Mucosa of stomach (tissue), 1 donor: ENCODE results near the gene GCC1.
"Not testable (repeated sequence)": the region's sequence is repeated elsewhere in the genome, so short reads cannot be mapped to it uniquely, and the experiment has no call there.

Experiments used
- H3K27me3 ChIP-seq: one replicate; pipeline ENCODE4 v1.7.0; 2013; ENCODE audit warnings: mild to moderate bottlenecking, low read length; ENCODE audit not compliant: control insufficient read depth, insufficient read depth
- H3K36me3 ChIP-seq: one replicate; pipeline ENCODE4 v1.7.0; 2013; ENCODE audit warnings: low read length; ENCODE audit not compliant: control insufficient read depth, insufficient read depth
- H3K4me1 ChIP-seq: one replicate; pipeline ENCODE4 v1.7.0; 2013; ENCODE audit warnings: mild to moderate bottlenecking, low read length; ENCODE audit not compliant: control insufficient read depth, insufficient read depth
- H3K4me3 ChIP-seq: one replicate; pipeline ENCODE4 v1.7.0; 2013; ENCODE audit warnings: low read length
- H3K9ac ChIP-seq: one replicate; pipeline ENCODE4 v1.7.0; 2013; ENCODE audit warnings: mild to moderate bottlenecking, low read length, moderate library complexity
- H3K9me3 ChIP-seq: one replicate; pipeline ENCODE4 v1.7.0; 2013; ENCODE audit warnings: mild to moderate bottlenecking, low read length, moderate library complexity; ENCODE audit not compliant: control insufficient read depth
- donor health status: Pancreatic carcinoma.

The GCC1 gene

DNA sequence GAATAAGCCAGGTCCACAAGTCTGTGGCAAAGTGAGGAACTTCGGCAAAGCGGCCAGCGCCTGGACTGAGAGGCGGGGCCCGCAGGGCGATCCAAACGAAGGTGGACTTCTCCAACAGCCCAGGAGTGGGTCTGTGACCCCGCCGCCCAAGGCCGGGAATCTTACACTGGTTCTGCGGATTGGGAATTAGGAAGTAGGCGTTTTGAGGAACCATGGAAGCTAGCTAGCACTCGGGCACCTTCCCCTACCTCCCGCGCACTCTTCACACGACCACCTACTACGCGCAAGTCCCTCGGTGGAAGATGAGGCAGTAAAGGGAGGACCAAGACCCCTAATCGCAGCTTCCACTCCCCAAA lies 2.2 kb upstream of the GCC1 start:
- peak overlapping the region; percentile 56 for H3K4me3 ChIP-seq
- H3K9ac ChIP-seq: peak overlapping the region; percentile 85
- no peaks in the 10 kb centered on the region for H3K9me3 ChIP-seq
- peaks cover 31% of the 10 kb centered on the region for H3K4me1 ChIP-seq
- no peaks in the 10 kb centered on the region for H3K36me3 ChIP-seq
- no peaks in the 10 kb centered on the region for H3K27me3 ChIP-seq

GRCh38 chr7:127586346-127586745 lies 950 bp upstream of the GCC1 start:
- Histone ChIP-seq H3K4me1 (peaks cover 37% of the 10 kb centered on the region), H3K9me3 (no peaks in the 10 kb centered on the region), H3K9ac (no peak overlapping the region), H3K36me3 (no peaks in the 10 kb centered on the region), H3K27me3 (no peaks in the 10 kb centered on the region), H3K4me3 (no peak overlapping the region)

GRCh38 chr7:127584648-127585043 lies 750 bp downstream of the GCC1 start:
- H3K4me1 ChIP-seq: peaks cover 37% of the 10 kb centered on the region
- H3K36me3 ChIP-seq: no peaks in the 10 kb centered on the region
- H3K9me3 ChIP-seq: no peaks in the 10 kb centered on the region
- H3K9ac ChIP-seq: peak overlapping the region; percentile 88
- peak overlapping the region; percentile 85 for H3K4me3 ChIP-seq
- no peaks in the 10 kb centered on the region for H3K27me3 ChIP-seq

DNA sequence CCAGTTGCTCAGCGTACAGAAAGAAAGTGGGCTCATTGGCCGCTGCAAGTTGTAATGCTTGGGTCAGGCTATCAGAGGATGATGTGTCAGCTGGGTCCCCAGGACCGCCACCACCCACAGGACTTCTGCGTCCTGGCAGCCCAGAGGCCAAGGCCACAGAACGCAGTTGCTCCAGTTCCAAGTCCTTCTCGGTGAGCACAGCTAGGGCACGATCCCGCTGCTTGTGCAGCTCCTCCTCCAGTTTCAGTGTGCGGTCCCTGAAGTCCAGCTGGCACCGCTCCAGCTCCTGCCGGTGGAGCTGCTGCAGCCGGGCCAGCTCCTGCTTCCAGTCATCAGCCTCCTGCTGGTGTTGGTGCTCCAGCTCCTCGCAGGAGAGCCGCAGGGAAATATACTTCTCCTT lies 3.0 kb downstream of the GCC1 start:
- Histone ChIP-seq H3K9ac (no peak overlapping the region), H3K36me3 (peaks cover 4% of the 10 kb centered on the region), H3K27me3 (no peaks in the 10 kb centered on the region), H3K9me3 (no peaks in the 10 kb centered on the region), H3K4me3 (no peak overlapping the region), H3K4me1 (peaks cover 23% of the 10 kb centered on the region)

GRCh38 chr7:127581716-127582115 lies 3.7 kb downstream of the GCC1 start:
- Histone ChIP-seq H3K9me3 (no peaks in the 10 kb centered on the region), H3K4me1 (peaks cover 22% of the 10 kb centered on the region), H3K9ac (no peak overlapping the region), H3K4me3 (no peak overlapping the region), H3K27me3 (no peaks in the 10 kb centered on the region), H3K36me3 (peaks cover 4% of the 10 kb centered on the region)

- H3K9ac ChIP-seq: no peak overlapping the region
Observed at GRCh38 chr7:127580612-127581011, 4.8 kb downstream of the GCC1 start.

DNA sequence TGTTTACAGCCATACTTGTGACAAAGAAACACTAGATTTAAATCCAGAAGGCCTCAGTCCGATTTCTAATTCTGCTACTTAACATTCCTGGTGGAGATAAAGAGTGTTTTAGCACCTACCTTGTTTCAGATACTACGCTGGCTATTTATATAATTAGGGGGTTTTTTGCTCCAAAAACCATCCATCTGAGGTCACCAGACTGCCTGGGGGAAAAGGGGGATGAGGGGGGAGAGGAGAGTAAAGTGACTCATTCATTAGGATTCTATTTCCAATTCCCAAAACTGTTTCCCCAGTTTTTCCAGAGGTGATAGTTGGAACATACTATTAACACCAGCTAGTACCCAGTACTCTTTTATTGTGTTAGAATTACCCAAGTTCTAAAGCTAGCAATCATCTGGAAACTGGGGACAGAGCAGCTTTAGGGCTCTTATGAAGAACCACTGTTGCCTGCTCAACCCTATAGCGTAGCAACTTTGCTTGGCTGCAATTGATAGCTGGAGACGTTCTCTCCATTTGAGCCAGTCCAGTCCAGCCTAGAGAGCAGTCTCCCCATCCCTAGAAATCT lies 6.6 kb downstream of the GCC1 start:
- no peaks in the 10 kb centered on the region for H3K9me3 ChIP-seq
- no peak overlapping the region for H3K9ac ChIP-seq
- H3K27me3 ChIP-seq: no peaks in the 10 kb centered on the region
- H3K36me3 ChIP-seq: peaks cover 4% of the 10 kb centered on the region
- H3K4me3 ChIP-seq: no peak overlapping the region
- H3K4me1 ChIP-seq: peaks cover 15% of the 10 kb centered on the region

More at GRCh38 chr7:127580612-127581011, 4.8 kb downstream of the GCC1 start:
- Histone ChIP-seq H3K36me3 (peaks cover 4% of the 10 kb centered on the region), H3K4me1 (peaks cover 22% of the 10 kb centered on the region), H3K4me3 (no peak overlapping the region), H3K9me3 (no peaks in the 10 kb centered on the region), H3K27me3 (no peaks in the 10 kb centered on the region)

DNA sequence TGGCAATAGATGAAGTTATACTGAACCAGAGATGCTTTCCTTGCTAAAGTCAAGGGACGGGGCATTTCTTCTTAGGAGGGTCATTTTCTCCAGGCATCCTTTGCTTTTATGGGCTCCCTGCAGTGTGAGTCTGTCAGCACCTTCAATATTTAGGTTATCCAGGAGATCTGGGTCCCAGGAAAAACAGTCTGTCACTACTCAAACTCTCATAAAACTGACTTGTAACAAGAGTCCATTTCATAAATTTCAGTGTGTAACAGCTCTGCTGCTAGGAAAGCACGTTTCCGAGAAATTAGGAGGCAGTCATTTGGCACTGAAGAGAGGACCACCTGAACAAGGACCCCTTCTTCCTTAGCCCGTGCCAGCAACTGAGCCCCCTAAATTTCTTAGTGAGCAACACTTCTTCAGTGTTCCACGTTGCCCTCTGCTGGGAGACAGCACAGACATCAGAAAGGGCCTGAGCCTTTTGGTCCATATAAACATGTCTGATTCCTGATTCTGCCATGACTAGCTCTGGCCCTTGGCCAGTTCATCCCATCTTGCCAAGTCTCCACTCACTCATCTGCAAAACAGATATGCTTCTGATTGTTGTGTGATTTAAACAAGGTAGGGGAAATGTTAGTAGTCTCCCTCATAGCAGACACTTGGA lies 7.2 kb downstream of the GCC1 start:
- no peaks in the 10 kb centered on the region for H3K27me3 ChIP-seq
- H3K4me3 ChIP-seq: no peak overlapping the region
- peaks cover 9% of the 10 kb centered on the region for H3K4me1 ChIP-seq
- no peaks in the 10 kb centered on the region for H3K9me3 ChIP-seq
- peaks cover 4% of the 10 kb centered on the region for H3K36me3 ChIP-seq
- H3K9ac ChIP-seq: no peak overlapping the region

- no peaks in the 10 kb centered on the region for H3K36me3 ChIP-seq
- H3K9ac ChIP-seq: no peak overlapping the region
- no peaks in the 10 kb centered on the region for H3K27me3 ChIP-seq
- H3K9me3 ChIP-seq: no peaks in the 10 kb centered on the region
- no peak overlapping the region for H3K4me3 ChIP-seq
- no peaks in the 10 kb centered on the region for H3K4me1 ChIP-seq
Observed at GRCh38 chr7:127571741-127572505, 13.5 kb downstream of the GCC1 start.

GRCh38 chr7:127568034-127568433 lies 17.4 kb downstream of the GCC1 start:
- H3K27me3 ChIP-seq, H3K4me1 ChIP-seq, H3K9me3 ChIP-seq, H3K36me3 ChIP-seq, H3K4me3 ChIP-seq, H3K9ac ChIP-seq: not testable (repeated sequence)

- Histone ChIP-seq H3K4me3 (no peak overlapping the region), H3K4me1 (no peaks in the 10 kb centered on the region), H3K36me3 (no peaks in the 10 kb centered on the region), H3K27me3 (no peaks in the 10 kb centered on the region), H3K9ac (no peak overlapping the region), H3K9me3 (no peaks in the 10 kb centered on the region)
Observed at GRCh38 chr7:127566242-127566641, 19.2 kb downstream of the GCC1 start.

DNA sequence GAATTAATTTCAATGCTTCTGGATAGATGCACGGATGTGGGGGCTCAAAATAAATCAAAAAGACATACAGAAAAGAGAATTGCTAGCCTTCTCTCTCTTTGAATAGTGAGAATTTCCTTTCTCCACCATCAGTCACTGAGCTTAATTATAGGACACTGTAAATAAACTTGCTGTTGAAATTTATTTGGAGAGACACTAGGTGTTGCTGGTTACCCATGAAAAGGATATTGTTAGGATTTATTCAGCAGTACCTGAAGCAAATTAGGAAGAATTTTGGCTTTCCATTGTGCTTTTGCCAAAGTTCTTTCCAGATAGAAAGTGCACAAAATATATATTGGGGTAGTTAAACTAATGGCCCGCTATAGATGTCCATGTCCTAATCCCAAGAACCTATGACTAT lies 27.6 kb downstream of the GCC1 start:
- Histone ChIP-seq H3K27me3 (no peaks in the 10 kb centered on the region), H3K4me3 (no peak overlapping the region), H3K9me3 (no peaks in the 10 kb centered on the region), H3K4me1 (no peaks in the 10 kb centered on the region), H3K9ac (no peak overlapping the region), H3K36me3 (no peaks in the 10 kb centered on the region)
